Activated T-cell treated with anti-CD3 and anti-CD28 coated beads, Interleukin-2, amount 50 U/mL, for 72 hours (primary cell): Measurements from ENCODE around the gene RABGAP1L. TPM values are rescaled to one million over a fixed set of nuclear protein-coding genes. Genes with fewer than 3 reads are reported as not detected.
"Not testable (repeated sequence)": the region's sequence is repeated elsewhere in the genome, so short reads cannot be mapped to it uniquely, and the experiment has no call there.

Source experiments
- ATAC-seq, 2 donors: fragments of 150-1000 bp; cut with Tn5 transposase; replicated peaks in 1 of 2; 2 replicates each; pipeline ENCODE4 v1.10.0; 2021; ENCODE audit warnings: moderate library complexity in 2 of 2, mild to moderate bottlenecking in 1 of 2
- DNase-seq, 2 donors: peaks; one replicate each; pipeline ENCODE4 v3.0.0; 2021 to 2022; ENCODE audit warnings: mixed read lengths in 1 of 2
- H3K27ac Mint-ChIP-seq: one replicate; pipeline ENCODE4 v1.8.0; 2022; ENCODE audit warnings: mild to moderate bottlenecking, moderate library complexity, mixed read lengths
- H3K27me3 Mint-ChIP-seq: one replicate; pipeline ENCODE4 v1.8.0; 2022; ENCODE audit warnings: low read depth, mixed read lengths
- H3K36me3 Mint-ChIP-seq, 2 donors: one replicate each; pipeline ENCODE4 v1.8.0; 2022; ENCODE audit warnings: mixed read lengths in 2 of 2, mild to moderate bottlenecking in 1 of 2; ENCODE audit not compliant: insufficient read depth in 2 of 2
- H3K4me1 Mint-ChIP-seq: one replicate; pipeline ENCODE4 v1.8.0; 2022; ENCODE audit warnings: low read depth, mixed read lengths
- H3K4me3 Mint-ChIP-seq, 2 donors: one replicate each; pipeline ENCODE4 v1.8.0; 2022; ENCODE audit warnings: mild to moderate bottlenecking in 2 of 2, mixed read lengths in 2 of 2, moderate library complexity in 2 of 2
- H3K9me3 Mint-ChIP-seq, 2 donors: one replicate each; pipeline ENCODE4 v1.8.0; 2022; ENCODE audit warnings: mixed read lengths in 2 of 2
- total RNA-seq, 2 donors: library from RNA; stranded (reverse); gene quantifications; one replicate each; pipeline ENCODE4 v1.2.3, GENCODE V29; 2022

Gene RABGAP1L
- total RNA-seq, 2 donors from 2014 or later, result 36.7 to 42.0 TPM

GRCh38 chr1:174649572-174649971, 490.3 kb downstream of the RABGAP1L start:
- DNase-seq, H3K27ac Mint-ChIP-seq, H3K27me3 Mint-ChIP-seq, ATAC-seq, H3K4me3 Mint-ChIP-seq, H3K4me1 Mint-ChIP-seq: not testable (repeated sequence)
- peaks cover 6 to 11% of the 10 kb centered on the region in 2 donors for H3K36me3 Mint-ChIP-seq
- peaks cover 17 to 18% of the 10 kb centered on the region in 2 donors for H3K9me3 Mint-ChIP-seq

- peaks cover 17 to 18% of the 10 kb centered on the region in 2 donors for H3K9me3 Mint-ChIP-seq
- H3K4me1 Mint-ChIP-seq, result no peaks in the 10 kb centered on the region
- H3K36me3 Mint-ChIP-seq, result peaks cover 6 to 10% of the 10 kb centered on the region in 2 donors
- no peak overlapping the region for H3K4me3 Mint-ChIP-seq
- no peak for DNase-seq
- H3K27ac Mint-ChIP-seq, result no peak overlapping the region
- ATAC-seq, result no peak
- no peaks in the 10 kb centered on the region for H3K27me3 Mint-ChIP-seq
Measured at GRCh38 chr1:174652569-174653280, 493.4 kb downstream of the RABGAP1L start.

GRCh38 chr1:174654560-174654959, 495.2 kb downstream of the RABGAP1L start:
- no peak for ATAC-seq
- Mint-ChIP-seq H3K4me3 (no peak overlapping the region), H3K36me3 (peaks cover 4 to 5% of the 10 kb centered on the region in 2 donors), H3K27ac (no peak overlapping the region), H3K27me3 (no peaks in the 10 kb centered on the region), H3K4me1 (no peaks in the 10 kb centered on the region), H3K9me3 (peaks cover 8 to 11% of the 10 kb centered on the region in 2 donors)
- DNase-seq, result no peak

GRCh38 chr1:174656409-174657059, 497.2 kb downstream of the RABGAP1L start:
- DNase-seq (no peak), ATAC-seq (no peak)
- Mint-ChIP-seq H3K36me3 (peaks cover 4% of the 10 kb centered on the region in 2 donors), H3K4me3 (no peak overlapping the region), H3K9me3 (peaks cover 7 to 11% of the 10 kb centered on the region in 2 donors), H3K4me1 (no peaks in the 10 kb centered on the region), H3K27ac (no peak overlapping the region), H3K27me3 (no peaks in the 10 kb centered on the region)

GRCh38 chr1:174657411-174657810, 498.1 kb downstream of the RABGAP1L start:
- Mint-ChIP-seq H3K4me3 (no peak overlapping the region), H3K27ac (no peak overlapping the region), H3K36me3 (peaks cover 1 to 2% of the 10 kb centered on the region in 2 donors), H3K27me3 (no peaks in the 10 kb centered on the region), H3K4me1 (no peaks in the 10 kb centered on the region), H3K9me3 (peaks cover 3 to 6% of the 10 kb centered on the region in 2 donors)
- DNase-seq, result no peak
- no peak for ATAC-seq

GRCh38 chr1:174657893-174658292, 498.6 kb downstream of the RABGAP1L start:
- Mint-ChIP-seq H3K36me3 (peaks cover 0 to 1% of the 10 kb centered on the region in 2 donors), H3K4me3 (no peak overlapping the region), H3K9me3 (peaks cover 2 to 5% of the 10 kb centered on the region in 2 donors), H3K27me3 (no peaks in the 10 kb centered on the region), H3K4me1 (no peaks in the 10 kb centered on the region), H3K27ac (no peak overlapping the region)
- ATAC-seq (no peak), DNase-seq (no peak)

- DNase-seq (no peak), ATAC-seq (no peak)
- no peaks in the 10 kb centered on the region for H3K27me3 Mint-ChIP-seq
Measured at GRCh38 chr1:174659823-174660222, 500.5 kb downstream of the RABGAP1L start.

GRCh38 chr1:174660476-174660875, 501.2 kb downstream of the RABGAP1L start:
- H3K4me1 Mint-ChIP-seq, result no peaks in the 10 kb centered on the region
- no peak overlapping the region for H3K27ac Mint-ChIP-seq
- peaks cover 2 to 3% of the 10 kb centered on the region in 2 donors for H3K9me3 Mint-ChIP-seq

More at GRCh38 chr1:174659823-174660222, 500.5 kb downstream of the RABGAP1L start:
- no peaks in the 10 kb centered on the region for H3K4me1 Mint-ChIP-seq
- peaks cover 0 to 1% of the 10 kb centered on the region in 2 donors for H3K36me3 Mint-ChIP-seq
- no peak overlapping the region for H3K27ac Mint-ChIP-seq
- H3K9me3 Mint-ChIP-seq, result peaks cover 2 to 3% of the 10 kb centered on the region in 2 donors
- no peak overlapping the region for H3K4me3 Mint-ChIP-seq

GRCh38 chr1:174663358-174663757, 504.0 kb downstream of the RABGAP1L start:
- H3K4me1 Mint-ChIP-seq, result no peaks in the 10 kb centered on the region
- no peak for ATAC-seq
- H3K36me3 Mint-ChIP-seq, result peaks cover 2% of the 10 kb centered on the region in 2 donors
- DNase-seq, result no peak
- no peak overlapping the region for H3K4me3 Mint-ChIP-seq
- H3K9me3 Mint-ChIP-seq, result peaks cover 0 to 2% of the 10 kb centered on the region in 2 donors
- H3K27me3 Mint-ChIP-seq, result no peaks in the 10 kb centered on the region
- no peak overlapping the region for H3K27ac Mint-ChIP-seq

More at GRCh38 chr1:174660476-174660875, 501.2 kb downstream of the RABGAP1L start:
- ATAC-seq (no peak), DNase-seq (no peak)
- Mint-ChIP-seq H3K4me3 (no peak overlapping the region), H3K36me3 (peaks cover 0 to 1% of the 10 kb centered on the region in 2 donors), H3K27me3 (no peaks in the 10 kb centered on the region)

- no peak overlapping the region for H3K4me3 Mint-ChIP-seq
- H3K27ac Mint-ChIP-seq, result no peak overlapping the region
- H3K36me3 Mint-ChIP-seq, result peaks cover 8 to 12% of the 10 kb centered on the region in 2 donors
- no peak for DNase-seq
- peaks cover 11 to 12% of the 10 kb centered on the region in 2 donors for H3K9me3 Mint-ChIP-seq
- ATAC-seq, result no peak
- H3K27me3 Mint-ChIP-seq, result no peaks in the 10 kb centered on the region
- H3K4me1 Mint-ChIP-seq, result no peaks in the 10 kb centered on the region
Measured at GRCh38 chr1:174666248-174666647, 506.9 kb downstream of the RABGAP1L start.

- Mint-ChIP-seq H3K27ac (no peak overlapping the region), H3K27me3 (no peaks in the 10 kb centered on the region), H3K4me1 (no peaks in the 10 kb centered on the region), H3K9me3 (peaks cover 11 to 15% of the 10 kb centered on the region in 2 donors), H3K4me3 (no peak overlapping the region), H3K36me3 (peaks cover 9 to 12% of the 10 kb centered on the region in 2 donors)
- DNase-seq (no peak), ATAC-seq (no peak)
Measured at GRCh38 chr1:174671826-174672225, 512.5 kb downstream of the RABGAP1L start.

GRCh38 chr1:174676856-174677255, 517.5 kb downstream of the RABGAP1L start:
- Mint-ChIP-seq H3K4me3 (no peak overlapping the region), H3K36me3 (peaks cover 0 to 1% of the 10 kb centered on the region in 2 donors), H3K9me3 (no peaks in the 10 kb centered on the region), H3K4me1 (no peaks in the 10 kb centered on the region), H3K27me3 (no peaks in the 10 kb centered on the region), H3K27ac (no peak overlapping the region)
- no peak for DNase-seq
- ATAC-seq, result no peak

GRCh38 chr1:174678657-174679056, 519.3 kb downstream of the RABGAP1L start:
- H3K27ac Mint-ChIP-seq, result no peak overlapping the region
- ATAC-seq (no peak), DNase-seq (no peak)
- H3K36me3 Mint-ChIP-seq, result peaks cover 0 to 1% of the 10 kb centered on the region in 2 donors
- H3K4me1 Mint-ChIP-seq, result no peaks in the 10 kb centered on the region
- no peaks in the 10 kb centered on the region for H3K9me3 Mint-ChIP-seq
- no peak overlapping the region for H3K4me3 Mint-ChIP-seq
- no peaks in the 10 kb centered on the region for H3K27me3 Mint-ChIP-seq
